GM12878 (cell line): ENCODE measurements around the gene ZNF628. TPM values are rescaled to one million over a fixed set of nuclear protein-coding genes. Genes with fewer than 3 reads are reported as not detected.

Source experiments
- ATAC-seq: fragments of 200-7000 bp; cut with Tn5 transposase; 3 replicates; pipeline ENCODE4 v1.9.1; 2020; ENCODE audit warnings: mild to moderate bottlenecking, moderate library complexity
- BruUV-seq: library from RNA; stranded (reverse); fragments of 400-500 nt; replicated peaks from 2 replicates; lab custom pipeline; 2021; lab: Mats Ljungman, UMichigan
- CTCF ChIA-PET: fragments of 300-600 bp; sonication (Branson Sonifier 250); formaldehyde crosslinking; extraction: SDS; loops from one replicate; lab custom pipeline; 2021; ENCODE audit warnings: inconsistent platforms; lab: Yijun Ruan, JAX
- POLR2A ChIA-PET: fragments of 350-600 bp; formaldehyde crosslinking; extraction: SDS; loops from one replicate; lab custom pipeline; 2021; ENCODE audit warnings: inconsistent platforms; lab: Charles Lee
- RAD21 ChIA-PET: fragments of 300-600 bp; sonication (Branson Sonifier 250); formaldehyde crosslinking; loops from one replicate; lab custom pipeline; 2023; ENCODE audit warnings: antibody characterized with exemption; ENCODE audit not compliant: unreplicated experiment; lab: Charles Lee
- SMC1A ChIA-PET: fragments of 300-600 bp; sonication (Branson Sonifier 250); formaldehyde crosslinking; loops from one replicate; lab custom pipeline; 2023; ENCODE audit not compliant: unreplicated experiment, uncharacterized antibody; lab: Charles Lee
- DNase-seq: peaks from one replicate; pipeline ENCODE4 v3.0.0-alpha.2; 2011; ENCODE audit warnings: low read depth, low spot score
- FAIRE-seq: peaks from 3 replicates; lab custom pipeline; 2011; peaks lifted over from hg19 to GRCh38; lab: Jason Lieb, UNC
- H2AFZ ChIP-seq: 2 replicates; pipeline ENCODE4 v1.6.0; 2011; ENCODE audit warnings: low read depth, low read length, control low read depth; ENCODE audit not compliant: control insufficient read depth
- H3K27ac ChIP-seq: 2 replicates; pipeline ENCODE4 v1.5.1; 2011; ENCODE audit warnings: control low read depth; ENCODE audit not compliant: control insufficient read depth, insufficient read depth
- H3K27me3 ChIP-seq, 2 experiments: replicated peaks in 1 of 2; 2 replicates each; pipeline versions ENCODE4 v1.6.0 to v1.6.1; 2011; ENCODE audit warnings: low read length in 1 of 2; ENCODE audit not compliant: control insufficient read depth in 2 of 2, insufficient read depth in 2 of 2
- H3K36me3 ChIP-seq, 2 experiments: 2 replicates each; pipeline ENCODE4 v1.5.1; 2011; ENCODE audit warnings: low read length in 1 of 2; ENCODE audit not compliant: control insufficient read depth in 2 of 2, insufficient read depth in 2 of 2
- H3K4me1 ChIP-seq: 2 replicates; pipeline ENCODE4 v1.6.1; 2011; ENCODE audit warnings: mild to moderate bottlenecking, low read length, moderate library complexity, mixed read lengths; ENCODE audit not compliant: control insufficient read depth, insufficient read depth
- H3K4me2 ChIP-seq: 2 replicates; pipeline ENCODE4 v1.6.0; 2011; ENCODE audit warnings: control low read depth; ENCODE audit not compliant: control insufficient read depth, insufficient read depth
- H3K4me3 ChIP-seq: fragments of 200-600 bp; sonication (generic); 2 replicates; pipeline ENCODE4 v1.5.1; 2016
- H3K79me2 ChIP-seq: 2 replicates; pipeline ENCODE4 v1.6.0; 2011; ENCODE audit warnings: low read length; ENCODE audit not compliant: control insufficient read depth, insufficient read depth
- H3K9ac ChIP-seq: 2 replicates; pipeline ENCODE4 v1.8.0; 2011; ENCODE audit warnings: low read length, control low read depth, mixed read lengths; ENCODE audit not compliant: control insufficient read depth, insufficient read depth
- H3K9me3 ChIP-seq: replicated peaks from 3 replicates; pipeline ENCODE4 v1.5.1; 2011; ENCODE audit warnings: mild to moderate bottlenecking, low read length; ENCODE audit not compliant: control insufficient read depth, insufficient read depth
- H4K20me1 ChIP-seq: 2 replicates; pipeline ENCODE4 v1.6.0; 2011; ENCODE audit not compliant: control insufficient read depth, insufficient read depth
- CEBPZ ChIP-seq: fragments of 150-350 bp; IDR thresholded peaks from 2 replicates; pipeline ENCODE4 v1.6.1; 2016; ENCODE audit warnings: low read depth, low read length
- HDAC2 ChIP-seq: fragments of 200-600 bp; sonication (generic); IDR thresholded peaks from 2 replicates; pipeline ENCODE4 v1.6.1; 2017
- HSF1 ChIP-seq: fragments of 150-350 bp; IDR thresholded peaks from 2 replicates; pipeline ENCODE4 v1.6.1; 2014; ENCODE audit warnings: mild to moderate bottlenecking, low read depth, low read length
- KDM1A ChIP-seq: fragments of 200-600 bp; sonication (generic); IDR thresholded peaks from 2 replicates; pipeline ENCODE4 v1.6.1; 2016; ENCODE audit warnings: borderline replicate concordance
- MLLT1 ChIP-seq: fragments of 450-650 bp; IDR thresholded peaks from 2 replicates; pipeline ENCODE4 v1.6.1; 2016; ENCODE audit warnings: mild to moderate bottlenecking
- MXI1 ChIP-seq: fragments of 150-350 bp; IDR thresholded peaks from 2 replicates; pipeline ENCODE4 v1.6.1; 2011; ENCODE audit warnings: low read depth, mild to moderate bottlenecking, inconsistent platforms, low read length, improper control_type of control experiment
- NBN ChIP-seq: fragments of 450-650 bp; IDR thresholded peaks from 2 replicates; pipeline ENCODE4 v1.6.1; 2016
- NFXL1 ChIP-seq: fragments of 450-650 bp; IDR thresholded peaks from 2 replicates; pipeline ENCODE4 v1.6.1; 2017; ENCODE audit warnings: antibody characterized with exemption, mild to moderate bottlenecking, borderline replicate concordance
- PAX5 ChIP-seq: IDR thresholded peaks from 2 replicates; pipeline ENCODE4 v1.6.1; 2011; ENCODE audit warnings: low read depth, low read length, borderline replicate concordance
- PBX3 ChIP-seq: IDR thresholded peaks from 2 replicates; pipeline ENCODE4 v1.6.1; 2011; ENCODE audit warnings: mild to moderate bottlenecking, low read depth, low read length, moderate library complexity; ENCODE audit not compliant: insufficient replicate concordance
- RBBP5 ChIP-seq: fragments of 200-600 bp; sonication (generic); conservative IDR thresholded peaks from 2 replicates; pipeline ENCODE4 v1.6.1; 2016
- RCOR1 ChIP-seq: conservative IDR thresholded peaks from 2 replicates; pipeline ENCODE4 v1.6.1; 2012; ENCODE audit warnings: low read depth, low read length, improper control_type of control experiment
- SREBF2 ChIP-seq: IDR thresholded peaks from 2 replicates; pipeline ENCODE4 v1.6.1; 2012; ENCODE audit warnings: mild to moderate bottlenecking, low read length
- STAT3 ChIP-seq: IDR thresholded peaks from 2 replicates; pipeline ENCODE4 v1.6.1; 2011; ENCODE audit warnings: low read depth, low read length, improper control_type of control experiment
- TCF3 ChIP-seq: IDR thresholded peaks from 2 replicates; pipeline ENCODE4 v1.6.1; 2012; ENCODE audit warnings: low read depth, mild to moderate bottlenecking, low read length, borderline replicate concordance; ENCODE audit not compliant: insufficient read depth
- TCF7 ChIP-seq: IDR thresholded peaks from 2 replicates; pipeline ENCODE4 v1.6.1; 2014; ENCODE audit warnings: antibody characterized with exemption, borderline replicate concordance
- WGBS: methylation state at CpG from one replicate; pipeline ENCODE4 v1.1.6; 2016; ENCODE audit warnings: low lambda C conversion rate; ENCODE audit not compliant: insufficient replicate concordance, insufficient coverage; ENCODE audit errors: missing lambda C conversion rate; 5-methylcytosine and 5-hydroxymethylcytosine counted together
- in situ Hi-C: fragments of 300-500 bp; cut with MboI; formaldehyde crosslinking; loops from 9 replicates; pipeline ENCODE4 v1.14.3; 2018; ENCODE audit warnings: mixed read lengths
- intact Hi-C: fragments of 100-400 bp; cut with micrococcal nuclease; formaldehyde crosslinking; loops from one replicate; pipeline ENCODE4 v1.14.2; 2022; ENCODE audit not compliant: unreplicated experiment
- polyA plus RNA-seq, 11 experiments: library from polyadenylated mRNA; depleted of rRNA in 4 of 11; unstranded in 6 of 11; stranded (reverse) in 5 of 11; fragments of >200 nt; fragmentation: Nextera tagmentation in 4 of 11; fragmentation: Illumina TruSeq in 1 of 11; extraction: Ambion mirVana in 4 of 11; extraction: Trizol in 1 of 11; gene quantifications; 1 replicate in 1 of 11; 2 replicates in 10 of 11; pipeline versions ENCODE4 v1.2.1 to v1.2.3, GENCODE V29; 2011 to 2016; ENCODE audit warnings: inconsistent platforms in 2 of 11, missing spikeins in 2 of 11, low read depth in 1 of 11
- total RNA-seq, 4 experiments: library from RNA; depleted of rRNA in 3 of 4; stranded (reverse); fragments of >200 nt in 3 of 4; fragmentation: Illumina TruSeq in 1 of 4; extraction: Trizol in 1 of 4; gene quantifications; 2 replicates each; pipeline versions ENCODE4 v1.2.1 to v1.2.3, GENCODE V29; 2013 to 2021

ZNF628 gene
- total and polyA plus RNA-seq, 10 of the 15 experiments (the other 5 are each of a cell fraction or from before 2014, with no cell fraction given): 0.04 to 11.3 (median 1.6) TPM; not detected in 1

- SMC1A ChIA-PET: interaction anchor here (1.0 kb wide), 1 partner anchor 116 kb away, joined by 3 read pairs; the partner anchor contains the start of gene ZNF784
- Histone ChIP-seq H4K20me1 (no peaks in the 10 kb centered on the region), H3K4me2 (no peak overlapping the region), H3K27me3 (peaks cover 0 to 3% of the 10 kb centered on the region in 2 experiments; a peak in 2 of 4 replicates), H2AFZ (no peak overlapping the region), H3K4me3 (no peak overlapping the region), H3K9me3 (no peaks in the 10 kb centered on the region), H3K27ac (no peak overlapping the region), H3K4me1 (peaks cover 5% of the 10 kb centered on the region), H3K9ac (no peak overlapping the region), H3K79me2 (no peaks in the 10 kb centered on the region), H3K36me3 (no peaks in the 10 kb centered on the region)
- DNase-seq (no peak), ATAC-seq (no peak), FAIRE-seq (no peak)
- CTCF ChIA-PET: interaction anchor here (0.6 to 2.5 kb wide), 5 partner anchors 41 to 367 kb away, joined by 3 to 7 read pairs (median 6); no protein-coding TSS in a partner anchor
- no peak for TF ChIP-seq PAX5
- no peak for TF ChIP-seq NBN
- TF ChIP-seq STAT3: no peak
- no peak for TF ChIP-seq PBX3
- no peak for TF ChIP-seq KDM1A
- TF ChIP-seq HDAC2: no peak
- TF ChIP-seq HSF1: no peak
- no peak for TF ChIP-seq RBBP5
- no peak for TF ChIP-seq CEBPZ
- TF ChIP-seq RCOR1: no peak
- TF ChIP-seq MXI1: no peak
- no peak for TF ChIP-seq NFXL1
- TF ChIP-seq TCF7: no peak
- TF ChIP-seq SREBF2: no peak
- TF ChIP-seq TCF3: no peak
- TF ChIP-seq MLLT1: no peak
- in situ Hi-C loops (no loop called here), intact Hi-C loops (no loop called here)
- no TSS peak for BruUV-seq
- RAD21 ChIA-PET: interaction anchor here (0.6 to 3.2 kb wide), 2 partner anchors 40 to 124 kb away, joined by 3 to 10 read pairs; no protein-coding TSS in a partner anchor
- POLR2A ChIA-PET: no interaction called here
- WGBS: 71% methylated on average over 10 of the region's 10 CpGs
Observed at GRCh38 chr19:55508120-55508519, 31.7 kb downstream of the ZNF628 start.
